NCI-H460 (cell line): ENCODE results near the gene CDH4. TPM values are rescaled to one million over a fixed set of nuclear protein-coding genes. Genes with fewer than 3 reads are reported as not detected.

Source experiments
- DNase-seq: peaks from one replicate; pipeline ENCODE4 v3.0.0-alpha.2; 2016; ENCODE audit warnings: low read depth; ENCODE audit errors: extremely low read depth
- polyA plus RNA-seq: library from polyadenylated mRNA; depleted of rRNA; stranded (reverse); fragments of >200 nt; gene quantifications from 2 replicates; pipeline ENCODE4 v1.2.3, GENCODE V29; 2014; cell fraction: nucleus; rRNA removed
- total RNA-seq: library from RNA; depleted of rRNA; stranded (reverse); fragments of >200 nt; shearing (Covaris generic); gene quantifications from 2 replicates; pipeline ENCODE4 v1.2.3, GENCODE V29; 2014; rRNA removed

CDH4 gene
- 0.14 TPM in 1 of 2 replicates, not detected in the other for total RNA-seq
- polyA plus RNA-seq: 0.38 TPM in 1 of 2 replicates, not detected in the other

- DNase-seq: no peak
Observed at GRCh38 chr20:61251529-61252393, at the start of gene CDH4. TSS of gene CDH4 (plus strand) at chr20:61252261.

GRCh38 chr20:61203320-61203719 is 48.7 kb upstream of the CDH4 start:
- DNase-seq: no peak

- DNase-seq: no peak
Observed at GRCh38 chr20:61204206-61204605, 47.9 kb upstream of the CDH4 start.

- no peak for DNase-seq
Observed at GRCh38 chr20:61205769-61206168, 46.3 kb upstream of the CDH4 start.

- DNase-seq: no peak
Observed at GRCh38 chr20:61210862-61211261, 41.2 kb upstream of the CDH4 start.

- DNase-seq: no peak
Observed at GRCh38 chr20:61217848-61218247, 34.2 kb upstream of the CDH4 start.

GRCh38 chr20:61219021-61219431 is 33.0 kb upstream of the CDH4 start:
- no peak for DNase-seq

- DNase-seq: no peak
Observed at GRCh38 chr20:61220131-61220530, 31.9 kb upstream of the CDH4 start.

- DNase-seq: no peak
Observed at GRCh38 chr20:61220626-61221325, 31.3 kb upstream of the CDH4 start.

GRCh38 chr20:61222699-61223098 is 29.4 kb upstream of the CDH4 start:
- DNase-seq: no peak

GRCh38 chr20:61223121-61223520 is 28.9 kb upstream of the CDH4 start:
- no peak for DNase-seq

GRCh38 chr20:61230166-61230565 is 21.9 kb upstream of the CDH4 start:
- DNase-seq: no peak

GRCh38 chr20:61233590-61233989 is 18.5 kb upstream of the CDH4 start:
- no peak for DNase-seq

GRCh38 chr20:61234224-61234890 is 17.7 kb upstream of the CDH4 start:
- no peak for DNase-seq

- no peak for DNase-seq
Observed at GRCh38 chr20:61236713-61237112, 15.3 kb upstream of the CDH4 start.

GRCh38 chr20:61238813-61239212 is 13.2 kb upstream of the CDH4 start:
- no peak for DNase-seq

- DNase-seq: no peak
Observed at GRCh38 chr20:61240814-61241213, 11.2 kb upstream of the CDH4 start.

- DNase-seq: no peak
Observed at GRCh38 chr20:61244213-61244612, 7.8 kb upstream of the CDH4 start.

GRCh38 chr20:61246269-61246668 is 5.8 kb upstream of the CDH4 start:
- DNase-seq: no peak

- DNase-seq: no peak
Observed at GRCh38 chr20:61249626-61250025, 2.4 kb upstream of the CDH4 start.

GRCh38 chr20:61252601-61253263 is 671 bp downstream of the CDH4 start:
- DNase-seq: no peak
